Left lung (tissue), 10 donors: ENCODE data around the gene DHRS3. TPM values are rescaled to one million over a fixed set of nuclear protein-coding genes. Genes with fewer than 3 reads are reported as not detected.

Experiments
- ATAC-seq: fragments of 200-7000 bp; cut with Tn5 transposase; one replicate; pipeline ENCODE4 v1.9.1; 2020; ENCODE audit warnings: moderate library complexity
- DNase-seq, 4 donors: peaks; one replicate each; pipeline ENCODE4 v3.0.0-alpha.2; 2013 to 2020
- H3K27ac ChIP-seq, 2 donors: fragments of 200-600 bp; sonication (generic) in 1 of 2; one replicate each; pipeline versions ENCODE4 v1.5.0 to v1.8.0; 2020 to 2021
- H3K27me3 ChIP-seq, 2 donors: fragments of 200-600 bp; sonication (generic) in 1 of 2; one replicate each; pipeline versions ENCODE4 v1.5.0 to v1.8.0; 2020 to 2021
- H3K36me3 ChIP-seq, 2 donors: fragments of 200-600 bp; sonication (generic) in 1 of 2; one replicate each; pipeline versions ENCODE4 v1.5.0 to v1.8.0; 2020 to 2021
- H3K4me1 ChIP-seq, 2 donors: fragments of 200-600 bp; one replicate each; pipeline ENCODE4 v1.8.0; 2021
- H3K4me3 ChIP-seq, 2 donors: fragments of 200-600 bp; sonication (generic) in 1 of 2; one replicate each; pipeline versions ENCODE4 v1.5.0 to v1.8.0; 2020 to 2021; ENCODE audit warnings: mild to moderate bottlenecking in 1 of 2
- H3K9me3 ChIP-seq, 2 donors: fragments of 200-600 bp; sonication (generic) in 1 of 2; one replicate each; pipeline versions ENCODE4 v1.5.0 to v1.8.0; 2020 to 2021
- intact Hi-C, 2 donors: fragments of 100-400 bp; cut with DNase I; formaldehyde crosslinking; loops; one replicate each; pipeline versions ENCODE4 v1.11.2 to v1.14.2; 2022
- polyA plus RNA-seq, 6 donors: library from polyadenylated mRNA; unstranded; fragments of 120-200 nt; gene quantifications; one replicate each; pipeline ENCODE4 v1.2.1, GENCODE V29; 2013; ENCODE audit not compliant: insufficient read length in 6 of 6
- total RNA-seq, 2 donors: library from RNA; stranded (reverse); fragmentation: NEBNext Ultra II Directional; extraction: Animal tissue kit (Norgen Biotek cat#: 25700); gene quantifications; one replicate each; pipeline ENCODE4 v1.2.1, GENCODE V29; 2021
- TF ChIP-seq, protein P1 (sequence below), 2 donors: fragments of 200-600 bp; sonication (generic) in 1 of 2; IDR thresholded peaks; one replicate each; pipeline versions ENCODE4 v1.5.0 to v1.8.0; 2021; ENCODE audit warnings: antibody characterized with exemption in 2 of 2
- donor health status: DM: no; HTN: yes; CAD: no.
- donor health status: DM: no; HTN: no; CAD: no.

DHRS3 gene
- total and polyA plus RNA-seq, 8 donors = 37.3 to 120 (median 43.7) TPM

DNA sequence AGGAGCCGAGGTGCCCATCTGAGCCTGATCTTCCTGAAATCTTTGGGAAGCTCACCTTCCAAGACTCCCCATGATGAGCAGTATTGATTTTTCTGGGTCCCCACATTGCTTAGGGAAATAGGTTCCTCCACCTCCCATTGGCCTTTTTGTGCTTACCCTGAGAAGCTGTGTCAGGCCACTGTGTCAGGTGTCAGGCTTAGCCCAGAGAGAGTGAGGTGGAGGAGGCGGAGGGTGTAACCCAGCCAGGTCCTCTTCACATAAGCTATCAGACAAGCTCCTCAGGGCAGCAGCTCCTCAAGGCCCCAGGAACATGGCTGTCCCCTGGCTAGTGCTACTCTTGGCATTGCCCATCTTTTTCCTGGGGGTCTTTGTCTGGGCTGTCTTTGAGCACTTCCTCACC is 26.2 kb upstream of the DHRS3 start:
- TF ChIP-seq, protein P1, sequence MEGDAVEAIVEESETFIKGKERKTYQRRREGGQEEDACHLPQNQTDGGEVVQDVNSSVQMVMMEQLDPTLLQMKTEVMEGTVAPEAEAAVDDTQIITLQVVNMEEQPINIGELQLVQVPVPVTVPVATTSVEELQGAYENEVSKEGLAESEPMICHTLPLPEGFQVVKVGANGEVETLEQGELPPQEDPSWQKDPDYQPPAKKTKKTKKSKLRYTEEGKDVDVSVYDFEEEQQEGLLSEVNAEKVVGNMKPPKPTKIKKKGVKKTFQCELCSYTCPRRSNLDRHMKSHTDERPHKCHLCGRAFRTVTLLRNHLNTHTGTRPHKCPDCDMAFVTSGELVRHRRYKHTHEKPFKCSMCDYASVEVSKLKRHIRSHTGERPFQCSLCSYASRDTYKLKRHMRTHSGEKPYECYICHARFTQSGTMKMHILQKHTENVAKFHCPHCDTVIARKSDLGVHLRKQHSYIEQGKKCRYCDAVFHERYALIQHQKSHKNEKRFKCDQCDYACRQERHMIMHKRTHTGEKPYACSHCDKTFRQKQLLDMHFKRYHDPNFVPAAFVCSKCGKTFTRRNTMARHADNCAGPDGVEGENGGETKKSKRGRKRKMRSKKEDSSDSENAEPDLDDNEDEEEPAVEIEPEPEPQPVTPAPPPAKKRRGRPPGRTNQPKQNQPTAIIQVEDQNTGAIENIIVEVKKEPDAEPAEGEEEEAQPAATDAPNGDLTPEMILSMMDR (IDR thresholded peaks at IDR 0.05) = no peak
- no peaks in the 10 kb centered on the region for H3K4me1 ChIP-seq
- H3K9me3 ChIP-seq = peaks cover 4 to 25% of the 10 kb centered on the region in 2 donors
- ATAC-seq (no peak), DNase-seq (no peak)
- no peak overlapping the region for H3K27ac ChIP-seq
- H3K4me3 ChIP-seq = no peak overlapping the region
- intact Hi-C loops = no loop called here
- no peaks in the 10 kb centered on the region for H3K27me3 ChIP-seq
- no peaks in the 10 kb centered on the region for H3K36me3 ChIP-seq

DNA sequence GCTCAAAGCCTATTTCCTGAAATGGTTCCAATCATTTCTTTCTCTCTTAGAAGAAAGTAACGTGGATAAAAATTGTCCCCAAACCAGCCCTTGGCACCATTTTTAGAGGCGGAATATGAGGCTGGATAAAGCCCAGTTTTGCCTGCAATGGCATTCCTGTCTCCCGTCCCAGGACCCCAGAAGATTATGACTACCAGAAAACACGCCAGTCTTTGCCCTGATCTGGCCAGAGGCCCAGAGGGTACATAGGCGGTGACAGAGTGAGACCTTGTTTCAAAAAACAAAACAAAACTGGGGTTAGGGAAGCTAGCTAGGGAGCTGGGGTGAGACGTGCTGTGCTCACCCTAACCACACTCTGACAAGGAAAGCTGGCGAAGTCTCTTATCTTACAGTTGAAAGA is 25.8 kb upstream of the DHRS3 start, which contains the start of gene AADACL4:
TSS of gene AADACL4 (plus strand) at position 301 of the 400 bp plus-strand sequence. CDS start 462 bp downstream, outside the sequence.
- ATAC-seq = no peak
- intact Hi-C loops = no loop called here
- H3K9me3 ChIP-seq = peaks cover 4 to 29% of the 10 kb centered on the region in 2 donors

DNA sequence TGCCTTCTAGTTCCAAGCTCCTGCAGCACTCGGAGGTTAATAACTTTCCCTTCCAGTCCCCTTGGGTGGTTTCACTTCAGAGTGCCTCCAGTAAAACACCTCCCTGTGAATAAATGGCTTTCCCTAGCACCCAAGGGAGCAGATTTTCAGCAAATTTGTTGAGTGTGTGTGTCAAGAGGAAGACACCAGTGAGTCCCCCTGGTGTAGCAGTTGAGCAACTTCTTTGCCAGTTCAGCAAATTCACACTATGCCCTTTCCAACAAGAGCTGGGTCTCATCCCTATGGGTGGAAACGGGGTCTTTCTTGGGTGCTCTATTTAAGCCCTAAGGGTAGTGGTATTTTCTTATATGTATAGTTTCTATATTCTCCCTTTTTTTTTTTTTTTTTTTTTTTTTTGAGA is 25.1 kb upstream of the DHRS3 start:
- Histone ChIP-seq H3K27me3 (no peaks in the 10 kb centered on the region), H3K27ac (no peak overlapping the region), H3K4me3 (no peak overlapping the region), H3K9me3 (peaks cover 4 to 35% of the 10 kb centered on the region in 2 donors), H3K4me1 (no peaks in the 10 kb centered on the region), H3K36me3 (no peaks in the 10 kb centered on the region)
- ATAC-seq (no peak), DNase-seq (no peak)
- intact Hi-C loops = no loop called here
- TF ChIP-seq, protein P1 (IDR thresholded peaks at IDR 0.05) = no peak

More for the DNA sequence above, 25.8 kb upstream of the DHRS3 start, which contains the start of gene AADACL4:
- H3K27ac ChIP-seq = no peak within 1 kb of the TSS
- no peaks in the 10 kb centered on the region for H3K27me3 ChIP-seq
- DNase-seq = no peak
- no peaks in the 10 kb centered on the region for H3K36me3 ChIP-seq
- TF ChIP-seq, protein P1 (IDR thresholded peaks at IDR 0.05) = no peak
- H3K4me3 ChIP-seq = no peak within 1 kb of the TSS
- no peaks in the 10 kb centered on the region for H3K4me1 ChIP-seq

DNA sequence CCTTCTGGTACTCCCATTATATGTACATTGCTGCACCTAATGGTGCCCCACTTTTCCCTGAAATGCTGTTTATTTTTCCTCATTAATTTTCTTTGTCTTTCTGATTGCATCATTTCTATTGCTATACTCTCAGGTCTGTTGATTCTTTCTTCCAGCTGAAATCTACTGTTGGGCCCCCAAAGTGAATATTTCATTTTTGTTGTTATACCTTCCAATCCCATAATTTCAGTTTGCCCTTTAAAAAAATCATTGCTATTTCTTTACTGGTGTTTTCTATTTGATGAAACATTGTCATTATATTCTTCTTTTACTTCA is 22.9 kb upstream of the DHRS3 start:
- Histone ChIP-seq H3K27ac (no peak overlapping the region), H3K9me3 (peaks cover 4 to 38% of the 10 kb centered on the region in 2 donors), H3K36me3 (no peaks in the 10 kb centered on the region), H3K4me1 (no peaks in the 10 kb centered on the region), H3K27me3 (no peaks in the 10 kb centered on the region), H3K4me3 (no peak overlapping the region)
- no peak for DNase-seq
- TF ChIP-seq, protein P1 (IDR thresholded peaks at IDR 0.05) = no peak
- intact Hi-C loops = no loop called here
- no peak for ATAC-seq

DNA sequence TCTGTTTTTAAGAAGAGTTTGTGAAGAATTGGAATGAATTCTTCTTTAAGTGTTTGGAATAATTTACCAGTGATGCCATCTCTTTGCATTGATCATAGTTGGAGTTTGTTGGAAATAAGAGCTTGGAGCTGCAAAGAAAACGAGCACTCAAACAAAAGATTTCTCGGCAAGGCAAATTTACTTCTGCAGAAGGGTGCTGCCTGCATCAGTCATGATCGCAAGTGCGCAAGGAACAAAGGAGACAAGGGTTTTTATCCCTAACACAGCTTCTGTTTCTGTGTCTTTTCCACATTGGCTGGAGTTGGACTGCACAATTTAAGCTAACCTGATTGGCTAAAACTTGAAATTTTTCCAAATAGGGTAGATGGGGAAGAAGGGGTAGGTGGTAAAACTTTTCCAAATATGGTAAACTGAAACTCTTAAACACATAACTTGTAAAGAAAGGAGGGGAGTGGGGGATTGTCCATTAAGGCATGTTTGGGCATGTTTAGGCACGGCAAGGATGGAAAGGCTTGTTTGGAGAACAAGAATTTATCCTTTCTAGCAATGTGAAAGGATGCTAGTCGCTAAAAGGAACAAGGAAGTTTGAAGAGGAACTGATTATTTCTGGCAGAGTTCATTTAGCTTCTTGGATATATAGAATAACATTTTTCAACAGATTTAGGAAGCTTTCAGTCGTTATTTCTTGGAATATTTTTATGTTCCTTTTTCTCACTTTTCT is 22.4 kb upstream of the DHRS3 start:
- Histone ChIP-seq H3K4me1 (no peaks in the 10 kb centered on the region), H3K27me3 (no peaks in the 10 kb centered on the region), H3K27ac (no peak overlapping the region), H3K36me3 (no peaks in the 10 kb centered on the region), H3K9me3 (peaks cover 4 to 38% of the 10 kb centered on the region in 2 donors), H3K4me3 (no peak overlapping the region)
- intact Hi-C loops = no loop called here
- ATAC-seq (no peak), DNase-seq (no peak)
- TF ChIP-seq, protein P1 (IDR thresholded peaks at IDR 0.05) = no peak
